HFFc6 (cell line): ENCODE data around the gene FMNL2. TPM values are rescaled to one million over a fixed set of nuclear protein-coding genes. Genes with fewer than 3 reads are reported as not detected.

Experiments used
- DNase-seq: peaks from one replicate; pipeline ENCODE4 v3.0.0-alpha.2; 2018
- H3K27ac Mint-ChIP-seq: 2 replicates; pipeline ENCODE4 v1.8.0; 2020; ENCODE audit warnings: mild to moderate bottlenecking, mixed read lengths
- H3K27me3 Mint-ChIP-seq: 2 replicates; pipeline ENCODE4 v1.8.0; 2021; ENCODE audit warnings: mild to moderate bottlenecking, moderate library complexity, mixed read lengths; ENCODE audit not compliant: insufficient read depth
- H3K36me3 Mint-ChIP-seq: 2 replicates; pipeline ENCODE4 v1.8.0; 2021; ENCODE audit warnings: low read depth, mixed read lengths
- H3K4me1 Mint-ChIP-seq: 2 replicates; pipeline ENCODE4 v1.8.0; 2020; ENCODE audit warnings: low read depth, mixed read lengths
- H3K4me3 Mint-ChIP-seq: 2 replicates; pipeline ENCODE4 v1.8.0; 2020; ENCODE audit warnings: mild to moderate bottlenecking, moderate library complexity, mixed read lengths
- H3K9me3 Mint-ChIP-seq: 2 replicates; pipeline ENCODE4 v1.8.0; 2020; ENCODE audit warnings: mild to moderate bottlenecking, mixed read lengths
- total RNA-seq, 6 experiments: library from RNA; stranded (reverse); fragmentation: NEBNext Ultra II Directional; extraction: Animal tissue kit (Norgen Biotek cat#: 25700); gene quantifications; 2 replicates in 1 of 6; 3 replicates in 5 of 6; pipeline ENCODE4 v1.2.3, GENCODE V29; 2021
- TF ChIP-seq, protein P1 (sequence below): fragments of 200-600 bp; sonication (generic); IDR thresholded peaks from 2 replicates; pipeline ENCODE4 v1.5.0; 2021; ENCODE audit warnings: antibody characterized with exemption, mild to moderate bottlenecking

The FMNL2 gene
- total RNA-seq, 6 experiments from 2014 or later: 13.7 to 20.9 (median 16.0) TPM

DNA sequence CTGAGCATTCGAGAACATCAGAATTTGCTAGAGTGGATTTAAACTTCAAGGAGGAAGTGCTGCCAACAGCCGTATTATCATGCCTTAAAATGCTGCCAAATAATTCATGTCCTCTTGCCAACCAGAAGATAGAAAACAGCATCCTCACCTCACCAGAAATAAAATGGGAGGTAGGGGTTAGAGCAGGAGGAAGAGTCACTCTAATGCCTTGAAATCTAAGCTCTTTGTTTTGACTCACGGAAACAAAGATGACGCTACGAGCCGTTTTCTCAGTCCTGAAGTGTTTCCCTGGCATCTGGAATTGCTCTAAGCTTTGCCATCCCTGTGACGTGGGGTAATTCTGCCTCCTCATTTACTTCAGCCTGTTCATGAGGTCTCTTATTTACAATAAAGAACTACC lies 285.2 kb downstream of the FMNL2 start:
- Mint-ChIP-seq H3K4me1 (peaks cover 6% of the 10 kb centered on the region; the same call in 1 of the 2 replicates), H3K4me3 (no peak overlapping the region), H3K27me3 (no peaks in the 10 kb centered on the region), H3K9me3 (no peaks in the 10 kb centered on the region), H3K27ac (no peak overlapping the region), H3K36me3 (peaks cover 17% of the 10 kb centered on the region)
- no peak for DNase-seq
- TF ChIP-seq, protein P1, sequence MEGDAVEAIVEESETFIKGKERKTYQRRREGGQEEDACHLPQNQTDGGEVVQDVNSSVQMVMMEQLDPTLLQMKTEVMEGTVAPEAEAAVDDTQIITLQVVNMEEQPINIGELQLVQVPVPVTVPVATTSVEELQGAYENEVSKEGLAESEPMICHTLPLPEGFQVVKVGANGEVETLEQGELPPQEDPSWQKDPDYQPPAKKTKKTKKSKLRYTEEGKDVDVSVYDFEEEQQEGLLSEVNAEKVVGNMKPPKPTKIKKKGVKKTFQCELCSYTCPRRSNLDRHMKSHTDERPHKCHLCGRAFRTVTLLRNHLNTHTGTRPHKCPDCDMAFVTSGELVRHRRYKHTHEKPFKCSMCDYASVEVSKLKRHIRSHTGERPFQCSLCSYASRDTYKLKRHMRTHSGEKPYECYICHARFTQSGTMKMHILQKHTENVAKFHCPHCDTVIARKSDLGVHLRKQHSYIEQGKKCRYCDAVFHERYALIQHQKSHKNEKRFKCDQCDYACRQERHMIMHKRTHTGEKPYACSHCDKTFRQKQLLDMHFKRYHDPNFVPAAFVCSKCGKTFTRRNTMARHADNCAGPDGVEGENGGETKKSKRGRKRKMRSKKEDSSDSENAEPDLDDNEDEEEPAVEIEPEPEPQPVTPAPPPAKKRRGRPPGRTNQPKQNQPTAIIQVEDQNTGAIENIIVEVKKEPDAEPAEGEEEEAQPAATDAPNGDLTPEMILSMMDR: no peak

DNA sequence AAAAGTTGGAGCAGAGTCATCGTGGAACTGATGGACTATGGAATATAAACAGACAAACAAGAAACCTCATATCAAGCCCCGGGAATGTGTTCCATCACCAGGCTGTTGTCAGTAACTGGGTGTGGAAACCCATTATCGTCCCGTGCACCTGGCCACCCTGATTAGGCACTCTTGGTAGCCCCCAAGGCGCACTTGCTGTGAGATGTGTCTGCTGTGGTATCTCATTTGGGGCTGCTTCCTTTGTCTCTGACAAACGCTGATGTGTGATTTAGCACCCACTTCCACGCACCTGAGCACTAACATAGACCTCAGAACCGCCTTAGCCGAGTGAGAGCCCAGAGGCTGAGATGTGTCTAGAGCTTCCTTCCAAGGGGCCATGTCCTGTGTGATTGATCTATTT lies 286.0 kb downstream of the FMNL2 start:
- Mint-ChIP-seq H3K27ac (no peak overlapping the region), H3K4me3 (no peak overlapping the region), H3K4me1 (peaks cover 6% of the 10 kb centered on the region; the same call in 1 of the 2 replicates), H3K9me3 (no peaks in the 10 kb centered on the region), H3K27me3 (no peaks in the 10 kb centered on the region), H3K36me3 (peaks cover 18% of the 10 kb centered on the region)
- DNase-seq: no peak
- TF ChIP-seq, protein P1: no peak

DNA sequence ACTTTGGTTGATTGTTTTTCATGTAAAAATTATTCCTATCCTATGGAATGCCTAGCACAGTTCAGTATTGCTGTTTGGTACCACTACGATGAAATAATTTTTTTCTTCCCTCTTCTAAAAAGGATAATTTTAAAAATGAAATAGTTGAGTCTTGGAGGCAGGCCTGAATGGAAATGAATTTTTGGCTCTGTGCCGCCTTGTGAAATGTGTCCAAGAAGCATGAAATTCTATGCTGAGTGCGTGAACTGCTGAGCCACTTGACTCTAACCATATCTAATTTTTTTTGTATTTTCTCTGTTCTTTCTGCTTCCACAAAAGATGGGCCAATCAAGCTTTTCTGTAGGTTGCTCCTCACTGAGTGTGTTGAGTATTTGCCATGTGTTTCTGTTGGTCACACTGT lies 287.2 kb downstream of the FMNL2 start:
- Mint-ChIP-seq H3K27me3 (no peaks in the 10 kb centered on the region), H3K36me3 (peaks cover 18% of the 10 kb centered on the region)

DNA sequence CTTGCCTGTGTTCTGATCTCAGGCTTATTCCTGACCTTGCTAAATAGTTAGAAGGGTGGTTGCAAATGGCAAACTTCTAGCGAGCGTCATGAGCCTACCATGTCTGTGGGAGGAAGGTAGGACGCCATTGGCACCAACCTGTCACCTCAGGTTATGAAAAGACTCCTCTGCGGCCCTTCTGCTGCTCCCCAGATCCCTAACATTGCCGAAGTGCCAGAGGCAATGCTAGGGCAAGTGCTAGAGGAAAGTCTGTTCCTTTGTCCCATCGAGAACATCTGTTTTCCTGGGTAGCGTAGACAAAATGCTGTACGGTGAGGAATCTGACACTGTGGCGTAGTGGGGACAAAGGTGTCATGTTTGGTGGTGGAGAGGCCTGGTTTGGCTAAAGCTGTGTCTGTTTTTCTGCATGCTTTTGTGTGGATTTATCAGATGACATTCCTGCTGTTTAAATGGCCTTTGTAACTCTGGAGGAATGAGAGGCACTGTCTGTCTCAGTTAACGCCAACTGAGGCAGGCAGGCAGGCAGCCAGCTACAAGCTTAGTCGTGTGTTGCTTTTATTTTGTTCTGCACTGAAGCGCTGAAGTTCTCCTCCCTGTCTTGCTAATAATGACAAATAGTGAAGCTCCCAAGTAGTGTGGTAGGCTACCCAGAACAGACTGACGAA lies 288.2 kb downstream of the FMNL2 start:
- no peaks in the 10 kb centered on the region for H3K9me3 Mint-ChIP-seq
- H3K4me1 Mint-ChIP-seq: peaks cover 11% of the 10 kb centered on the region
- no peak overlapping the region for H3K27ac Mint-ChIP-seq
- TF ChIP-seq, protein P1: no peak
- peaks cover 18% of the 10 kb centered on the region for H3K36me3 Mint-ChIP-seq
- H3K4me3 Mint-ChIP-seq: no peak overlapping the region
- no peaks in the 10 kb centered on the region for H3K27me3 Mint-ChIP-seq
- DNase-seq: no peak

More for the DNA sequence above, 287.2 kb downstream of the FMNL2 start:
- Mint-ChIP-seq H3K9me3 (no peaks in the 10 kb centered on the region), H3K27ac (no peak overlapping the region), H3K4me1 (peaks cover 17% of the 10 kb centered on the region), H3K4me3 (no peak overlapping the region)
- no peak for DNase-seq
- TF ChIP-seq, protein P1: no peak

DNA sequence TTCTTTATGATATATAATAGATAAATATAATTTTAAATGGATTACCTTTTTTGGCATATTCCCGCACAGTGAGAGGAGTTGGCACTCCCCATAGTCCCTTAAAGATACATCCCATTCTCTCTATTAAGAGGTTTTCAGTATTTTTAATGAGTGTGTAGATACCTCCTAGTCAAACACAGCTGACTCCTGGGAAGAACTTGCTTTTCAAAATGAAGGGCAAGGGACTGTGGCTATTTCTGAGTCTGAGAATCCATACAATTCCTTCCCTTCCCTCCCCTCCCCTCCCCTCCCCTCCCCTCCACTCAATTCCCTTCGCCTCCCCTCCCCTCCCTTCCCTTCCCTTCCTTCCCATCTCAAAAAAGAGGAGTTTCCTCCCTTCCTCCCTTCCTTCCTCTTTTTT lies 288.8 kb downstream of the FMNL2 start:
- no peak for DNase-seq
- TF ChIP-seq, protein P1: no peak
- Mint-ChIP-seq H3K9me3 (no peaks in the 10 kb centered on the region), H3K4me1 (peaks cover 11% of the 10 kb centered on the region), H3K27ac (no peak overlapping the region), H3K4me3 (no peak overlapping the region), H3K36me3 (peaks cover 18% of the 10 kb centered on the region), H3K27me3 (no peaks in the 10 kb centered on the region)
